ENCODE results near the gene VPS50. TPM values are rescaled to one million over a fixed set of nuclear protein-coding genes. Genes with fewer than 3 reads are reported as not detected.

The VPS50 gene
- total and polyA plus RNA-seq, 8 donors = 3.3 to 18.9 (median 9.5) TPM

DNA sequence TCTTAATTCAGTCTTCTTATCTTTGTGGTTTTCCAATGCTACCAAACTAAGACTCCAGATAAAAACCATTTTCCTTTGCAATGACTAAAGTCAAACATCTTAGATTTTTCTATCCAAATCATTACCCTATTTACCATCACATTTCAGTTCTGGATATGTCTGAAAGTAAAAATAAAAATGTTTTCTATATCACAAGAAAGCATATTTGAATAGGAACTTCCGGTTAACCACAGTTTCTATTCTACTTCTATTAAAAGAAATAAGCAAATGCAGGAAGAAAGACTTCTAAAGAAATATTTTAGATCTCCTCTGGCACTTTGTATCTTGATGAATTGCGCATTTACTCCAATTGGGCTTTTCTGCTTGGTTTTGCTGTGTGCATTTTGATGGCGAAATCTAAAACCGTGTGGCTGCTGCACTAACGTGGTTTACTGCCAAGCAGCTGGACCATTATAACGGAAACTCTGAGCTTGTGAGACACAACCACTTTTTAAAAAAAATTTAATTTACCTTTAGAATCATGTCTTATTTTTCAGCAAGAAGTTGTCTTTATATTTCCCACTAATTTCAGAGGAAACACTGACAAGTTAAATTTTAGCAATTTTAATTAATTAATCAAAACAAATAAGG is 146.1 kb downstream of the VPS50 start:
- H3K4me3 ChIP-seq = no peak overlapping the region
- WGBS, 2 donors = 62 to 73% methylated on average over 6 of the region's 6 CpGs
- no peaks in the 10 kb centered on the region for H3K9me3 ChIP-seq
- DNase-seq (no peak), FAIRE-seq (no peak), ATAC-seq (no peak)
- no peak overlapping the region for H3K27ac ChIP-seq
- H3K4me1 ChIP-seq = no peaks in the 10 kb centered on the region
- intact Hi-C loops (cut with DNase I) = no loop called here
- TF ChIP-seq CTCF (IDR thresholded peaks at IDR 0.05) = no peak
- no peaks in the 10 kb centered on the region for H3K36me3 ChIP-seq
- no peaks in the 10 kb centered on the region for H3K27me3 ChIP-seq

DNA sequence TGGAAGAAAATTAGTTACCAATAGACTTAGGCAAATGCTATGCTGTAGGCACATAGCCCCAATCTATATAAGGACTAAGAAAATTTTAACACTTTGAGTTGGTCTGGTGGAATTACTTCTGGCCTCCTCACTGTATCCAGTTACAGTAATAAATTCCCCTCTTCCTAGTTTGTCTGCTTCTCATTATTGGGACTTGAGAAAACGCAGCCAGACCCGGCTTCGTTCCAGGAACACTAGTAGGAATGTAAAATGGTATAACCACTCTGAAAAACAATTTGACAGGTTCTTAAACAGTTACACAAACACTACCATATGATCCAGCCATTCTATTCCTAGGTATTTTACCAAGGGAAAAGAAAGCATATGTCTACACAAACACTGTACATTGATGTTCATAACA is 150.2 kb downstream of the VPS50 start:
- ATAC-seq (no peak), FAIRE-seq (no peak)
- no peak overlapping the region for H3K27ac ChIP-seq

GRCh38 chr7:93390660-93391059 is 158.5 kb downstream of the VPS50 start:
- no peaks in the 10 kb centered on the region for H3K9me3 ChIP-seq
- intact Hi-C loops (cut with DNase I) = no loop called here
- H3K27ac ChIP-seq = no peak overlapping the region
- no peaks in the 10 kb centered on the region for H3K27me3 ChIP-seq
- DNase-seq (no peak), ATAC-seq (no peak), FAIRE-seq (no peak)
- no peaks in the 10 kb centered on the region for H3K36me3 ChIP-seq
- no peak overlapping the region for H3K4me3 ChIP-seq
- no peak for TF ChIP-seq CTCF (IDR thresholded peaks at IDR 0.05)
- 90 to 91% methylated on average over 3 of the region's 3 CpGs for WGBS, 2 donors
- H3K4me1 ChIP-seq = no peaks in the 10 kb centered on the region

More for the DNA sequence above, 150.2 kb downstream of the VPS50 start:
- 83 to 93% methylated on average over 3 of the region's 3 CpGs for WGBS, 2 donors
- H3K4me1 ChIP-seq = no peaks in the 10 kb centered on the region
- H3K9me3 ChIP-seq = no peaks in the 10 kb centered on the region
- H3K27me3 ChIP-seq = no peaks in the 10 kb centered on the region
- DNase-seq = no peak
- TF ChIP-seq CTCF (IDR thresholded peaks at IDR 0.05) = no peak
- no peak overlapping the region for H3K4me3 ChIP-seq
- intact Hi-C loops (cut with DNase I) = no loop called here
- no peaks in the 10 kb centered on the region for H3K36me3 ChIP-seq

GRCh38 chr7:93392984-93393383 is 160.8 kb downstream of the VPS50 start:
- Histone ChIP-seq H3K4me1 (no peaks in the 10 kb centered on the region), H3K27ac (no peak overlapping the region), H3K27me3 (no peaks in the 10 kb centered on the region), H3K36me3 (no peaks in the 10 kb centered on the region), H3K9me3 (no peaks in the 10 kb centered on the region), H3K4me3 (no peak overlapping the region)
- FAIRE-seq (no peak), DNase-seq (no peak), ATAC-seq (no peak)
- intact Hi-C loops (cut with DNase I) = no loop called here
- WGBS, 2 donors = 87 to 96% methylated on average over 1 of the region's 1 CpG
- no peak for TF ChIP-seq CTCF (IDR thresholded peaks at IDR 0.05)

GRCh38 chr7:93399642-93400041 is 167.5 kb downstream of the VPS50 start:
- Histone ChIP-seq H3K9me3 (no peaks in the 10 kb centered on the region), H3K36me3 (no peaks in the 10 kb centered on the region), H3K27ac (no peak overlapping the region), H3K4me1 (no peaks in the 10 kb centered on the region), H3K4me3 (no peak overlapping the region), H3K27me3 (no peaks in the 10 kb centered on the region)
- FAIRE-seq (no peak), ATAC-seq (no peak), DNase-seq (no peak)
- no peak for TF ChIP-seq CTCF (IDR thresholded peaks at IDR 0.05)
- intact Hi-C loops (cut with DNase I) = no loop called here
- 58 to 74% methylated on average over 3 of the region's 3 CpGs for WGBS, 2 donors

Data from pancreas (tissue), 10 donors.